Mesendoderm (in vitro differentiated cells): ENCODE data around the gene ZNF483.
"Not testable (repeated sequence)": the region's sequence is repeated elsewhere in the genome, so short reads cannot be mapped to it uniquely, and the experiment has no call there.

Experiments
- DNase-seq: peaks from one replicate; pipeline ENCODE4 v3.0.0; 2013
- H2AK5ac ChIP-seq: 2 replicates; pipeline ENCODE4 v1.6.1; 2013; ENCODE audit warnings: low read length, inconsistent platforms
- H2BK120ac ChIP-seq: 2 replicates; pipeline ENCODE4 v1.6.1; 2013; ENCODE audit warnings: low read depth, mild to moderate bottlenecking, low read length, moderate library complexity, mixed read lengths
- H2BK15ac ChIP-seq: replicated peaks from 2 replicates; pipeline ENCODE4 v1.6.1; 2013; ENCODE audit warnings: low read depth, mild to moderate bottlenecking, moderate library complexity
- H2BK5ac ChIP-seq: 2 replicates; pipeline ENCODE4 v1.6.1; 2013; ENCODE audit warnings: low read length, inconsistent platforms
- H3K18ac ChIP-seq: 2 replicates; pipeline ENCODE4 v1.6.1; 2013; ENCODE audit warnings: mild to moderate bottlenecking, low read length, mixed read lengths
- H3K23ac ChIP-seq: one replicate; pipeline ENCODE4 v1.6.1; 2013; ENCODE audit warnings: low read length
- H3K27ac ChIP-seq: 2 replicates; pipeline ENCODE4 v1.5.1; 2013; ENCODE audit warnings: low read depth, mild to moderate bottlenecking, inconsistent platforms, low read length, moderate library complexity
- H3K27me3 ChIP-seq: 2 replicates; pipeline ENCODE4 v1.6.1; 2013; ENCODE audit warnings: low read length, control low read depth, mild to moderate bottlenecking, inconsistent platforms; ENCODE audit not compliant: insufficient read depth, poor library complexity
- H3K36me3 ChIP-seq: 2 replicates; pipeline ENCODE4 v1.6.1; 2013; ENCODE audit warnings: low read length, inconsistent platforms; ENCODE audit not compliant: control insufficient read depth, insufficient read depth
- H3K4ac ChIP-seq: one replicate; pipeline ENCODE4 v1.6.1; 2013; ENCODE audit warnings: low read depth, mild to moderate bottlenecking, low read length, moderate library complexity
- H3K4me1 ChIP-seq: 2 replicates; pipeline ENCODE4 v1.6.1; 2013; ENCODE audit warnings: low read depth, low read length, inconsistent platforms; ENCODE audit not compliant: control insufficient read depth
- H3K4me2 ChIP-seq: 2 replicates; pipeline ENCODE4 v1.6.1; 2013; ENCODE audit warnings: low read length
- H3K4me3 ChIP-seq: 2 replicates; pipeline ENCODE4 v1.5.1; 2013; ENCODE audit warnings: mild to moderate bottlenecking, low read length
- H3K56ac ChIP-seq: one replicate; pipeline ENCODE4 v1.6.1; 2013; ENCODE audit warnings: low read length
- H3K79me1 ChIP-seq: 2 replicates; pipeline ENCODE4 v1.6.1; 2013; ENCODE audit warnings: low read length, inconsistent platforms
- H3K79me2 ChIP-seq: 2 replicates; pipeline ENCODE4 v1.6.1; 2013; ENCODE audit warnings: mild to moderate bottlenecking, low read length; ENCODE audit not compliant: control insufficient read depth, insufficient read depth
- H3K9ac ChIP-seq: 2 replicates; pipeline ENCODE4 v1.6.1; 2013; ENCODE audit warnings: low read length, inconsistent platforms
- H4K5ac ChIP-seq: one replicate; pipeline ENCODE4 v1.6.1; 2013; ENCODE audit warnings: low read length
- H4K8ac ChIP-seq: one replicate; pipeline ENCODE4 v1.6.1; 2013; ENCODE audit warnings: low read depth, mild to moderate bottlenecking, control low read depth, low read length, moderate library complexity
- WGBS: extraction: QIAGEN DNeasy Blood & Tissue Kit; methylation state at CpG from one replicate; pipeline ENCODE4 v1.1.7; 2013; ENCODE audit warnings: low lambda C conversion rate, missing lambda C conversion rate; ENCODE audit not compliant: insufficient coverage; ENCODE audit errors: extremely low coverage; 5-methylcytosine and 5-hydroxymethylcytosine counted together

ZNF483 gene

GRCh38 chr9:111615928-111616327 lies 90.9 kb downstream of the ZNF483 start:
- Histone ChIP-seq H3K18ac (no peak overlapping the region), H3K4me1 (no peaks in the 10 kb centered on the region), H4K5ac (no peak overlapping the region), H4K8ac (no peak overlapping the region), H2BK15ac (no peak overlapping the region), H2BK120ac (no peak overlapping the region), H3K79me1 (no peaks in the 10 kb centered on the region), H3K27ac (no peak overlapping the region), H3K4ac (no peak overlapping the region), H3K9ac (no peak overlapping the region), H2AK5ac (no peak overlapping the region), H2BK5ac (no peak overlapping the region), H3K4me3 (no peak overlapping the region), H3K79me2 (no peaks in the 10 kb centered on the region), H3K56ac (no peak overlapping the region), H3K36me3 (no peaks in the 10 kb centered on the region), H3K4me2 (no peak overlapping the region), H3K23ac (no peak overlapping the region), H3K27me3 (no peaks in the 10 kb centered on the region)
- WGBS: no CpG with 5 or more reads among the region's 3 CpGs
- DNase-seq: no peak

DNA sequence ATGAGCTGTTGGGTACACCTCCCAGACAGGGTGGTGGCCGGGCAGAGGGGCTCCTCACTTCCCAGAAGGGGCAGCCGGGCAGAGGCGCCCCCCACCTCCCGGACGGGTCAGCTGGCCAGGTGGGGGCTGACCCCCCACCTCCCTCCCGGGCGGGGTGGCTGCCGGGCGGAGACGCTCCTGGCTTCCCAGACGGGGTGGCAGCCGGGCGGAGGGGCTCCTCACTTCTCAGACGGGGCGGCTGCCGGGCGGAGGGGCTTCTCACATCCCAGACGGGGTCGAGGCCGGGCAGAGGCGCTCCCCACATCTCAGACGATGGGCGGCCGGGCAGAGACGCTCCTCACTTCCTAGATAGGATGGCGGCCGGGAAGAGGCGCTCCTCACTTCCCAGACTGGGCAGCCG lies 92.4 kb downstream of the ZNF483 start:
- not testable (repeated sequence) for H3K79me1 ChIP-seq, H3K36me3 ChIP-seq, H3K9ac ChIP-seq, H3K18ac ChIP-seq, H4K5ac ChIP-seq, H3K4me3 ChIP-seq, H3K56ac ChIP-seq, H3K4me1 ChIP-seq, H2BK15ac ChIP-seq, H2BK120ac ChIP-seq, H3K27ac ChIP-seq, H3K23ac ChIP-seq, H2BK5ac ChIP-seq, H3K4me2 ChIP-seq, DNase-seq, H4K8ac ChIP-seq, H3K79me2 ChIP-seq, H3K27me3 ChIP-seq, H3K4ac ChIP-seq, H2AK5ac ChIP-seq
- no CpG with 5 or more reads among the region's 29 CpGs for WGBS

DNA sequence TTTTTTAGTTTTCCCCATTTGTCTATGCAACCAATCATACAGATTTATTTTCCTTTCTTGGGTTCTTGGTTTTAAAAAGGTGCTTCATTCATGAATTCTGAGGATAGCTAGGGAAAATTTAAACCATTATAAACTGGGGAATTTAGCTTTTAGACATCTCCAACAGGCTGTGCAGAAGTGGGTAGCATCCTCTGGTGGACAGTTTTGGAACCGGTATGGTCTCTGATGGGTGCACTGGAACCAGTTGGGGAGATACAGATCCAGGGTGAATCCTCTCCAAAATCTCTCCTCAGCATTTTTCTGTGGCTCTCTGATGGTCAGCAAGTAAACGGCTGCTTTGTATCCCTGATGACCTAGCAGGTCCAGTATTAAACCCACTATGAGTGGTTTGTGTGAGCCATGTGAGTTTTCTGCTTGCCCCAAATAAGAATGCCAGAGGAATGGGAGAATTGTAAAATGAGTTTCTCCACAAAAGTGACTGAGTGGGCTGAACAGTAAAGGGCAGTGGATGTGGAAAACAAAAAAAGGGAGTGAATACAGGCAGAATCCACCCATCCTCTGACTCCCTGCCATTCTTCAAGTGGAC lies 97.0 kb downstream of the ZNF483 start:
- H3K27ac ChIP-seq: no peak overlapping the region
- DNase-seq: no peak
- no peak overlapping the region for H3K4me2 ChIP-seq
- H3K79me2 ChIP-seq: no peaks in the 10 kb centered on the region
- no peak overlapping the region for H3K56ac ChIP-seq
- no peak overlapping the region for H2BK120ac ChIP-seq
- H3K23ac ChIP-seq: no peak overlapping the region
- H3K9ac ChIP-seq: no peak overlapping the region
- H4K8ac ChIP-seq: no peak overlapping the region
- no peak overlapping the region for H2AK5ac ChIP-seq
- WGBS: no CpG with 5 or more reads among the region's 2 CpGs
- no peaks in the 10 kb centered on the region for H3K4me1 ChIP-seq
- no peaks in the 10 kb centered on the region for H3K79me1 ChIP-seq
- no peak overlapping the region for H2BK5ac ChIP-seq
- H3K18ac ChIP-seq: no peak overlapping the region
- no peaks in the 10 kb centered on the region for H3K27me3 ChIP-seq
- no peak overlapping the region for H2BK15ac ChIP-seq
- H3K36me3 ChIP-seq: no peaks in the 10 kb centered on the region
- no peak overlapping the region for H3K4me3 ChIP-seq
- H3K4ac ChIP-seq: no peak overlapping the region
- H4K5ac ChIP-seq: no peak overlapping the region

- no peaks in the 10 kb centered on the region for H3K36me3 ChIP-seq
- H3K23ac ChIP-seq: no peak overlapping the region
- no peak overlapping the region for H3K9ac ChIP-seq
- no peaks in the 10 kb centered on the region for H3K27me3 ChIP-seq
- DNase-seq: no peak
- no peak overlapping the region for H3K4ac ChIP-seq
- no peaks in the 10 kb centered on the region for H3K79me2 ChIP-seq
- peak overlapping the region; percentile 17 for H3K56ac ChIP-seq
- H3K4me3 ChIP-seq: no peak overlapping the region
- no peak overlapping the region for H2BK15ac ChIP-seq
- H3K18ac ChIP-seq: no peak overlapping the region
- H4K8ac ChIP-seq: no peak overlapping the region
- H3K27ac ChIP-seq: no peak overlapping the region
- no peak overlapping the region for H2BK5ac ChIP-seq
- no peak overlapping the region for H3K4me2 ChIP-seq
- no peak overlapping the region for H2BK120ac ChIP-seq
- no peak overlapping the region for H4K5ac ChIP-seq
- WGBS: no CpG with 5 or more reads among the region's 3 CpGs
- no peak overlapping the region for H2AK5ac ChIP-seq
- no peaks in the 10 kb centered on the region for H3K4me1 ChIP-seq
- no peaks in the 10 kb centered on the region for H3K79me1 ChIP-seq
These were observed 97.6 kb downstream of the ZNF483 start for GRCh38 chr9:111622626-111623025.
